COLO668 (cell line): ENCODE measurements around the gene CLDN25.

Experiments used
- DNase-seq: peaks from one replicate; lab custom pipeline; 2025; ENCODE audit not compliant: unreplicated experiment; lab: John Stamatoyannopoulos, UW

The CLDN25 gene

GRCh38 chr11:113806406-113806805 is 26.8 kb downstream of the CLDN25 start:
- DNase-seq, result peak; percentile 24

- DNase-seq, result no peak
These were observed 29.3 kb downstream of the CLDN25 start for GRCh38 chr11:113808931-113809330.

GRCh38 chr11:113814181-113814580 is 34.6 kb downstream of the CLDN25 start:
- no peak for DNase-seq

GRCh38 chr11:113817162-113817561 is 37.6 kb downstream of the CLDN25 start:
- DNase-seq, result no peak

GRCh38 chr11:113817626-113818025 is 38.0 kb downstream of the CLDN25 start:
- no peak for DNase-seq

GRCh38 chr11:113818426-113818825 is 38.8 kb downstream of the CLDN25 start:
- no peak for DNase-seq

GRCh38 chr11:113827477-113827876 is 47.9 kb downstream of the CLDN25 start:
- no peak for DNase-seq

- DNase-seq, result no peak
These were observed 48.6 kb downstream of the CLDN25 start for GRCh38 chr11:113828191-113828590.

- no peak for DNase-seq
These were observed 50.2 kb downstream of the CLDN25 start for GRCh38 chr11:113829751-113830150.
